HK-2 (cell line): Measurements from ENCODE around the gene ACP7.

Experiments
- DNase-seq: peaks from one replicate; pipeline ENCODE4 v3.0.0-alpha.2; 2018; ENCODE audit not compliant: unreplicated experiment

Gene ACP7

GRCh38 chr19:39148939-39149529 is 64.9 kb downstream of the ACP7 start:
- no peak for DNase-seq

GRCh38 chr19:39150235-39150634 is 66.1 kb downstream of the ACP7 start:
- no peak for DNase-seq

- no peak for DNase-seq
These were observed 66.8 kb downstream of the ACP7 start for GRCh38 chr19:39150807-39151600.

GRCh38 chr19:39152066-39152465 is 67.9 kb downstream of the ACP7 start:
- no peak for DNase-seq

- DNase-seq = no peak
These were observed 70.0 kb downstream of the ACP7 start for GRCh38 chr19:39154100-39154628.

GRCh38 chr19:39154629-39155100 is 70.5 kb downstream of the ACP7 start:
- no peak for DNase-seq

- no peak for DNase-seq
These were observed 71.0 kb downstream of the ACP7 start for GRCh38 chr19:39155114-39155700.

GRCh38 chr19:39155741-39156140 is 71.6 kb downstream of the ACP7 start:
- DNase-seq = no peak

- DNase-seq = peak; percentile 59
These were observed 72.4 kb downstream of the ACP7 start for GRCh38 chr19:39156326-39157230.

GRCh38 chr19:39157275-39157996 is 73.3 kb downstream of the ACP7 start:
- DNase-seq = no peak

GRCh38 chr19:39157997-39158389 is 73.8 kb downstream of the ACP7 start:
- no peak for DNase-seq

GRCh38 chr19:39158646-39159260 is 74.6 kb downstream of the ACP7 start:
- DNase-seq = no peak

- no peak for DNase-seq
These were observed 76.3 kb downstream of the ACP7 start for GRCh38 chr19:39160523-39160861.
